DMS79 (cell line): ENCODE results near the gene CWC27.

Source experiments
- DNase-seq: peaks from one replicate; lab custom pipeline; 2025; lab: John Stamatoyannopoulos, UW

Gene CWC27

GRCh38 chr5:64979531-64979930 is 210.8 kb downstream of the CWC27 start:
- DNase-seq = no peak

GRCh38 chr5:64980176-64980575 is 211.4 kb downstream of the CWC27 start:
- no peak for DNase-seq

GRCh38 chr5:64987768-64988167 is 219.0 kb downstream of the CWC27 start:
- no peak for DNase-seq

GRCh38 chr5:65009207-65009606 is 240.5 kb downstream of the CWC27 start:
- no peak for DNase-seq

GRCh38 chr5:65010841-65011240 is 242.1 kb downstream of the CWC27 start:
- no peak for DNase-seq

- DNase-seq = peak; percentile 19
Observed at GRCh38 chr5:65012301-65012892, 243.7 kb downstream of the CWC27 start.

- no peak for DNase-seq
Observed at GRCh38 chr5:65013166-65013565, 244.4 kb downstream of the CWC27 start.

- no peak for DNase-seq
Observed at GRCh38 chr5:65014769-65015168, 246.0 kb downstream of the CWC27 start.

- DNase-seq = no peak
Observed at GRCh38 chr5:65015767-65016166, 247.0 kb downstream of the CWC27 start.

- DNase-seq = no peak
Observed at GRCh38 chr5:65017636-65018035, 248.9 kb downstream of the CWC27 start.

- no peak for DNase-seq
Observed at GRCh38 chr5:65018763-65019162, 250.0 kb downstream of the CWC27 start.

- DNase-seq = no peak
Observed at GRCh38 chr5:65020492-65020891, 251.8 kb downstream of the CWC27 start.

- no peak for DNase-seq
Observed at GRCh38 chr5:65021527-65022226, 252.9 kb downstream of the CWC27 start.

- no peak for DNase-seq
Observed at GRCh38 chr5:65022932-65023331, 254.2 kb downstream of the CWC27 start.

- DNase-seq = no peak
Observed at GRCh38 chr5:65024681-65025080, 256.0 kb downstream of the CWC27 start.

- DNase-seq = no peak
Observed at GRCh38 chr5:65026816-65027548, 258.3 kb downstream of the CWC27 start.

GRCh38 chr5:65029178-65029577 is 260.4 kb downstream of the CWC27 start:
- no peak for DNase-seq

- no peak for DNase-seq
Observed at GRCh38 chr5:65030056-65030455, 261.3 kb downstream of the CWC27 start.

GRCh38 chr5:65032250-65032649 is 263.5 kb downstream of the CWC27 start:
- no peak for DNase-seq

GRCh38 chr5:65034029-65034812 is 265.5 kb downstream of the CWC27 start:
- no peak for DNase-seq

- DNase-seq = no peak
Observed at GRCh38 chr5:65034813-65035209, 266.1 kb downstream of the CWC27 start.
